Mucosa of gallbladder (tissue), 1 donor: ENCODE measurements around the gene GRB2. TPM values are rescaled to one million over a fixed set of nuclear protein-coding genes. Genes with fewer than 3 reads are reported as not detected.
"Not testable (repeated sequence)": the region's sequence is repeated elsewhere in the genome, so short reads cannot be mapped to it uniquely, and the experiment has no call there.

Source experiments
- DNase-seq: peaks from one replicate; pipeline ENCODE4 v3.0.0-alpha.2; 2020; ENCODE audit warnings: low spot score
- total RNA-seq: library from RNA; stranded (reverse); gene quantifications from one replicate; pipeline ENCODE4 v1.2.1, GENCODE V29; 2021
- donor health status: DM: no; HTN: no; CAD: no.

The GRB2 gene
- total RNA-seq, 1 donor from 2014 or later: 94.3 TPM

DNA sequence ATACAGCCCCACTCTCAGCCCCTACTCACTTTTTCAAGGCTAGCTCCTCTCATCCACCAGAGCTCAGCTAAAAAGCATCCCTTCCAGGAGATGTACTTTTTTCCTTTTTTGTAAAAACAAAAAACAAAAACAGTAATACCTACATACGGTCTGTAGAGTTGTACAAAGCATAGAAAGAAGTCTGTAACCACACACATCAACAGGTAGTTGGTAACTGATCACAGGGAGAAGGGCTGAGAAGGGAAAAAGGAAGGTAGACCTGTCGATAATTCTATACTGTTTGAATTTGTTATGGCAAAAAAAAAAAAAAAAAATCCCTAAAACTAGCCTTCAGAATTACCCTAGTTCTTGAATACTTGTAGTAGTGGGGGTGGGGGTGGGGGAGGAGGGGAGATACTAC, 117.1 kb downstream of the GRB2 start:
- DNase-seq: no peak

DNA sequence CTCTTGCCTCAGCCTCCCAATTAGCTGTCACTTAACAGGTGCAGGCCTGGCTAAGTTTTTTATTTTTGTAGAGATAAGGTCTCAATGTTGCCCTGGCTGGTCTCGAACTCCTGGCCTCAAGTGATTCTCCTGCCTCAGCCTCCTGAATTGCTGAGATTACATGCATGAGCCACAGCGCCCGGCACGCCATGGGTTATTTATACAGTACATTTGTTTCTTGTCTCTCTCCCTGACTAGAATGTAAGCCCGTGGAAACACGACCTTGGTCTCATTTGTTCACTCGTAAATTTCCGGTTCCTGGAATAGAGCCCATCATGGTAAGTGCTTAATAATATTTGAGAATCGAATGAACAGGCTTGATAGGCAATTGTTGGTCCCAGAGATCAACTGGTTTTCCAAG, 118.3 kb downstream of the GRB2 start:
- no peak for DNase-seq

DNA sequence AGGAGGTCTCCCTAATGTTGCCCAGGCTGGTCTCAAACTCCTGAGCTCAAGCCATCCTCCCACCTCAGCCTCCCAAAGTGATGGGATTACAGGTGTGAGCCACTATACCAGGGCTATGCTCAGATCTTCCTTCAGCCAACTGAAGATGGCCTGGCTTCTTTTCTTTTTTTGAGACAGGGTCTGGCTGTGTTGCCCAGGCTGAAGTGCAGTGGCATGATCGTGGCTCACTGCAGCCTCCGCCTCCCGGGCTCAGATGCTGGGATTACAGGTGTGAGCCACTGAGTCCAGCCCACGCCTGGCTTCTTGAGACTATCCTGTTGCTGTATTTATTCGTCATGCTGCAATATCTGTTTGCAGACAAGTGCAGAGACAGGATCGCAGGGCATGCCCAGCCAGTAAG, 120.4 kb downstream of the GRB2 start:
- no peak for DNase-seq

DNA sequence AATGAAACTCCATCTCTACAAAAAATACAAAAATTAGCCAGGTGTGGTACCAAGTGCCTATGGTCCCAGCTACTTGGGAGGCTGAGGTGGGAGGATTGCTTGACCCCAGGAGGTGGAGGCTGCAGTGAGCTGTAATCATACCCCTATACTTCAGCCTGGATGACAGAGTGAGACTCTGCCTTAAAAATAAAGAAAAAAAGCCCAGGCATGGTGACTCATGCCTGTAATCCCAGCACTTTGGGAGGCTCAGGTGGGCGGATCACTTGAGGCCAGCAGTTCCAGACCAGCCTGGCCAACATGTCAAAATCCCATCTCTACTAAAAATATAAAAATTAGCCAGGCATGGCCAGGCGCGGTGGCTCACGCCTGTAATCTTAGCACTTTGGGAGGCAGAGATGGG, 125.3 kb downstream of the GRB2 start:
- DNase-seq: not testable (repeated sequence)

DNA sequence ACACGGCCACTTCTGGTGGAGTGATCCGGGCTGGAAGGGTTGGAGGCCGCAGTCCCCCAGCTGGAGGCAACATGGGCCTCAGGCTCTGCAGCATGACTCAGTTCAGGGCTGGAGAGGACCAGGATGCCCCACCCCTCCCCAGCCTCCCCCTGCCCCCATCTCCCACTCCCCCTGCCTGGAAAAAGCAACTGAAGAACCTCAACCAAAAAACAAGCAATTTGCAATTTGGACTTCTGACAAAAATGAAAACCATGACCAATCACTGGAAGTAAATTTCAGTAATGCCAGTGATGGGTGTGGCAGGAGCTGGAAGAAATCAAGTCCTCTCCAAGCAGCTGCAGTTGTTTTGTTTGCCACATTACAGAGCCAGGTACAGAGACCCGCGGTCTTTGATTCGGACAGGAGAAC, 127.8 kb downstream of the GRB2 start:
- DNase-seq: no peak

- no peak for DNase-seq
Observed at GRCh38 chr17:75273977-75274708, 131.3 kb downstream of the GRB2 start.

GRCh38 chr17:75272848-75273184, 132.7 kb downstream of the GRB2 start:
- DNase-seq: no peak

DNA sequence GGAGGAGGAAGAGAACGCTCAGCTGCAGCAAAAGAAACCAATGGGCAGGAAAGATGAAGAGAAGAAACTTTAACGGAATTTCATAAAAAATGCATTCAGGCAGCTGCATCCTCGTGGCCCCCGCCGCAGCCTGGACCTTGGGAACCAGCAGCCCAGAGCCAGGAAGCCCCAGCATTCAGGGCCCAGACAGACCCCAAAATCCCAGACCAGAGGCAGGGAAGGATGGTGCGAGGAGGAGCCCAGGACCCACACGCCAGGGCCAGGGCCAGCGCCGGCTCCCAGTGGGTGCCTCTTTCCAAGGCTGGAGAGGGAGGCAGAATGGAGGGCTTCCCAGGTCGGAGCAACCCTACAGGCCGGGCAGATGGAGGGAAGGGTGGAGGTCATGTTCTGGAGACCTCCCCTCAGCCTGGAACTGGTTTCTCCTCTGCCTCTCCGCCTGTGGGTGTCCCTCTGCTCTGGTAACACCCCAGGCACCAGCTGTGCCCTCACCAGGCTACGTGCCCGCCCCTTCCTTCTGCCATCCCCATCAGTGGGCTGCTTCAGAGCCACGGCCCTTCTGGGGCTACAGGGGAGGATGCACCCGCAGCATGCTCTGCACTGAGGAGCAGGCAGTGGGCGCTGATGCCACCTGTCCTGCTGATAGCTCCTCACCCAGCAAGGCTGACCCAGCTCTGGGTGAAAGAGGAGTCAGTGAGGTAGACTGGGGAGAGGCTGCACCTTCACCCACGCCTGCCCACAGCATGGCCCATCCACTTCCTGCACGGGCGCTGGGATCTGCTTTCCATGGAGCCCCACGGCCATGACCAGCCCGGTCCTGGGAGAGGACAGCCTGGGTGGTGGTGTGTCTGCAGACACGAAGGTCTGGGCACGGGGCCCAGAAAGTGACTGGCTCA, 133.3 kb downstream of the GRB2 start:
- no peak for DNase-seq

- DNase-seq: peak; percentile 73
Observed at GRCh38 chr17:75271233-75271954, 134.1 kb downstream of the GRB2 start.

GRCh38 chr17:75270966-75271232, 134.6 kb downstream of the GRB2 start, which contains the start of gene MIF4GD:
TSS of gene MIF4GD (minus strand) at chr17:75271231. CDS start at chr17:75270195, 1,036 bp downstream.
- DNase-seq: no peak

DNA sequence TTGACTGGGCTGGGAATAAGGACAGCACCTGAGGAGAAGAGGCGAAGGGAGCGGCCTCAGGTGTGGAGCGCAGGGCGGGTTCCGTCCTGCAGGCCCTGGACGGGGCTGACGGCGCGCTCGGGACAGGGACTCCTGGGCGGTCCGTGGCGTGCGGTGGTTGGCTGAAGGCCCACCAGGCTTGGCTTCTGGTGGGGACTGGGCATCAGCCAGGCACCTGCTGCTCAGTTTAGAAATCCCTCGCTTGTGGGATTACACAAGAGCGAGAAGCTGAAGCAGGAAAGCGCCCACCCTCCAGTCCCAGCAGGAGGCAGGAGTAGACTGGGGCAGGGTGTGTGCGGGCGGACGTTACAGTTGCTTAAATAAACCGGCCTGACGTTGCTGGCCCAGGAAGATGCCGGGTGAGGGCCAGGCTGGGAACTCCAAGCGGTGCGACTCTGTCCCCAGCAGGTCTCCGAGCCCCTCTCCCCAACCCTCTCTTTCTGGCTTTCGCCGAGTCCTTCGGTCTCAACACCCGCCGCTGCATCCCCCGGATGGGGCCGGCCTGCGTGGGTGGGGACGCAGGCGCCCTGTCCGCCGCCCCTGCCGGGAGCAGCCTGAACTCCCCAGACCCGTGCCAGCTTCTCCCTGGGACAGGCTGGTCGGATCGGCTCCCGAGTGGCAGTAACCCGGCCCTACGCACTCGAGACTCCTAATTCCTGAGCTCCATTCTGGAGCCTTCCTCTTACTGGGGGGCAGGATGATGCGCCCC, 135.1 kb downstream of the GRB2 start:
- DNase-seq: peak; percentile 42

DNA sequence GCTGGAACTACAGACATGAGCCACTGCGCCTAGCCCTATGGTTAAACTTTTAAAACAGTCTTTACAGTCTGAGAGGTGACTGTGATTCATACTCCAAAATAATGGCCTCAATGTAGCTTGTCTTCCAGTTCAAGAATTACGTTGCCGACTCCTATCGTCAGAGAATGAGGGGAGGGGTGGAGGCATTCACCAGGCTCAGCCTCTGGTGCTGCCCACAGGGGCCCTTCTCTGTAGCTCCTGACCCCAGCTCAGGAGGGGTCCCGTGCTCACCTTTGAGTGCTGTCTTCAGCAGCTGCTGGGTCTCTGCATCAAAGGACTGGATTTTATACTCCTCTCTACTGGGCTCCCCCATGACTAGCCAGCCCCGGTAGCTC, 135.6 kb downstream of the GRB2 start:
- no peak for DNase-seq

Other genes with a start within 250 kb of the GRB2 start
- 353 TPM for gene SUMO2, start 222.7 kb downstream of the GRB2 start, total RNA-seq
- 47.3 TPM for gene NUP85, start 200.0 kb downstream of the GRB2 start, total RNA-seq
- 44.5 TPM for gene GGA3, start 144.1 kb downstream of the GRB2 start, total RNA-seq
- gene MRPS7, start 143.8 kb downstream of the GRB2 start, total RNA-seq: 55.1 TPM
- gene MIF4GD, start 134.4 kb downstream of the GRB2 start, total RNA-seq: 25.5 TPM
- 17.0 TPM for gene SLC25A19, start 116.2 kb downstream of the GRB2 start, total RNA-seq
- 106 TPM for gene TMEM94, start 51.0 kb upstream of the GRB2 start, total RNA-seq
- 74.7 TPM for gene CASKIN2, start 109.9 kb upstream of the GRB2 start, total RNA-seq
- 158 TPM for gene TSEN54, start 110.8 kb upstream of the GRB2 start, total RNA-seq
- 477 TPM for gene LLGL2, start 120.0 kb upstream of the GRB2 start, total RNA-seq
- gene MYO15B, start 182.1 kb upstream of the GRB2 start, total RNA-seq: 434 TPM
- gene SMIM5, start 227.8 kb upstream of the GRB2 start, total RNA-seq: 15.5 TPM